Neural progenitor cell (in vitro differentiated cells): Measurements from ENCODE around the gene DNAL4. TPM values are rescaled to one million over a fixed set of nuclear protein-coding genes. Genes with fewer than 3 reads are reported as not detected.

ENCODE experiments used
- DNase-seq: peaks from one replicate; pipeline ENCODE4 v3.0.0-alpha.2; 2016; ENCODE audit warnings: low spot score
- H2AFZ ChIP-seq: fragments of 200-600 bp; sonication (generic); replicated peaks from 2 replicates; pipeline ENCODE4 v1.6.1; 2016; ENCODE audit warnings: antibody characterized with exemption
- H3F3A ChIP-seq: fragments of 200-600 bp; sonication (generic); 2 replicates; pipeline ENCODE4 v1.6.1; 2016; ENCODE audit warnings: antibody characterized with exemption, low read depth
- H3K27ac ChIP-seq: fragments of 200-600 bp; sonication (generic); 2 replicates; pipeline ENCODE4 v1.5.1; 2016; ENCODE audit warnings: mild to moderate bottlenecking
- H3K27me3 ChIP-seq: fragments of 200-600 bp; sonication (generic); 2 replicates; pipeline ENCODE4 v1.6.1; 2016; ENCODE audit warnings: mild to moderate bottlenecking, moderate library complexity
- H3K36me3 ChIP-seq: fragments of 200-600 bp; sonication (generic); 2 replicates; pipeline ENCODE4 v1.5.1; 2016
- H3K4me1 ChIP-seq: fragments of 200-600 bp; sonication (generic); 2 replicates; pipeline ENCODE4 v1.6.1; 2016; ENCODE audit warnings: mixed run types
- H3K4me2 ChIP-seq: fragments of 200-600 bp; sonication (generic); 2 replicates; pipeline ENCODE4 v1.6.1; 2016
- H3K4me3 ChIP-seq: fragments of 200-600 bp; sonication (generic); 2 replicates; pipeline ENCODE4 v1.5.1; 2016
- H3K79me2 ChIP-seq: fragments of 200-600 bp; sonication (generic); 2 replicates; pipeline ENCODE4 v1.6.1; 2016; ENCODE audit warnings: low read depth
- H3K9ac ChIP-seq: fragments of 200-600 bp; sonication (generic); 2 replicates; pipeline ENCODE4 v1.6.1; 2016
- H3K9me3 ChIP-seq: fragments of 200-600 bp; sonication (generic); 2 replicates; pipeline ENCODE4 v1.5.1; 2016; ENCODE audit warnings: low read depth
- H4K20me1 ChIP-seq: fragments of 200-600 bp; sonication (generic); 2 replicates; pipeline ENCODE4 v1.6.1; 2016; ENCODE audit warnings: low read depth
- H3K27ac Mint-ChIP-seq: 3 replicates; pipeline ENCODE4 v1.8.0; 2021; ENCODE audit warnings: mixed read lengths
- H3K27me3 Mint-ChIP-seq: 2 replicates; pipeline ENCODE4 v1.8.0; 2022; ENCODE audit warnings: low read depth, mild to moderate bottlenecking, inconsistent platforms, moderate library complexity, mixed read lengths; ENCODE audit not compliant: insufficient read depth
- H3K36me3 Mint-ChIP-seq: 3 replicates; pipeline ENCODE4 v1.8.0; 2021; ENCODE audit warnings: mixed read lengths
- H3K4me1 Mint-ChIP-seq: 3 replicates; pipeline ENCODE4 v1.8.0; 2021; ENCODE audit warnings: mixed read lengths
- H3K4me3 Mint-ChIP-seq: 3 replicates; pipeline ENCODE4 v1.8.0; 2021; ENCODE audit warnings: mild to moderate bottlenecking, moderate library complexity, mixed read lengths
- H3K9me3 Mint-ChIP-seq: 3 replicates; pipeline ENCODE4 v1.8.0; 2020; ENCODE audit warnings: mixed read lengths
- EZH2 ChIP-seq: fragments of 200-600 bp; sonication (generic); IDR thresholded peaks from 2 replicates; pipeline ENCODE4 v1.6.1; 2017; ENCODE audit warnings: antibody characterized with exemption, mild to moderate bottlenecking, moderate library complexity
- EZH2phosphoT487 ChIP-seq: fragments of 200-600 bp; sonication (generic); IDR thresholded peaks from 2 replicates; pipeline ENCODE4 v1.6.1; 2017; ENCODE audit warnings: antibody characterized with exemption
- total RNA-seq: library from RNA; depleted of rRNA; stranded (reverse); fragments of >200 nt; gene quantifications from 2 replicates; pipeline ENCODE4 v1.2.3, GENCODE V29; 2015; ENCODE audit warnings: low replicate concordance
- TF ChIP-seq, protein P1 (sequence below): fragments of 200-600 bp; sonication (generic); IDR thresholded peaks from 2 replicates; pipeline ENCODE4 v1.5.1; 2017; ENCODE audit warnings: antibody characterized with exemption, mild to moderate bottlenecking

The DNAL4 gene
- total RNA-seq, 1 donor from 2014 or later, result 10.7 TPM

- no peaks in the 10 kb centered on the region for H3K4me1 ChIP-seq
- no peak overlapping the region for H3K4me3 ChIP-seq
- H3F3A ChIP-seq, result no peaks in the 10 kb centered on the region
- no peak overlapping the region for H3K9ac ChIP-seq
- no peaks in the 10 kb centered on the region for H4K20me1 ChIP-seq
- H2AFZ ChIP-seq, result no peak overlapping the region
- Mint-ChIP-seq H3K36me3 (no peaks in the 10 kb centered on the region), H3K27ac (no peak overlapping the region), H3K9me3 (no peaks in the 10 kb centered on the region), H3K4me1 (peaks cover 3% of the 10 kb centered on the region), H3K27me3 (peaks cover 6% of the 10 kb centered on the region), H3K4me3 (no peak overlapping the region)
- H3K27ac ChIP-seq, result no peak overlapping the region
- no peaks in the 10 kb centered on the region for H3K36me3 ChIP-seq
- H3K9me3 ChIP-seq, result no peaks in the 10 kb centered on the region
- H3K79me2 ChIP-seq, result no peaks in the 10 kb centered on the region
- H3K27me3 ChIP-seq, result peaks cover 14% of the 10 kb centered on the region
- no peak for DNase-seq
- TF ChIP-seq EZH2phosphoT487, result no peak
- TF ChIP-seq EZH2, result no peak
- TF ChIP-seq, protein P1, sequence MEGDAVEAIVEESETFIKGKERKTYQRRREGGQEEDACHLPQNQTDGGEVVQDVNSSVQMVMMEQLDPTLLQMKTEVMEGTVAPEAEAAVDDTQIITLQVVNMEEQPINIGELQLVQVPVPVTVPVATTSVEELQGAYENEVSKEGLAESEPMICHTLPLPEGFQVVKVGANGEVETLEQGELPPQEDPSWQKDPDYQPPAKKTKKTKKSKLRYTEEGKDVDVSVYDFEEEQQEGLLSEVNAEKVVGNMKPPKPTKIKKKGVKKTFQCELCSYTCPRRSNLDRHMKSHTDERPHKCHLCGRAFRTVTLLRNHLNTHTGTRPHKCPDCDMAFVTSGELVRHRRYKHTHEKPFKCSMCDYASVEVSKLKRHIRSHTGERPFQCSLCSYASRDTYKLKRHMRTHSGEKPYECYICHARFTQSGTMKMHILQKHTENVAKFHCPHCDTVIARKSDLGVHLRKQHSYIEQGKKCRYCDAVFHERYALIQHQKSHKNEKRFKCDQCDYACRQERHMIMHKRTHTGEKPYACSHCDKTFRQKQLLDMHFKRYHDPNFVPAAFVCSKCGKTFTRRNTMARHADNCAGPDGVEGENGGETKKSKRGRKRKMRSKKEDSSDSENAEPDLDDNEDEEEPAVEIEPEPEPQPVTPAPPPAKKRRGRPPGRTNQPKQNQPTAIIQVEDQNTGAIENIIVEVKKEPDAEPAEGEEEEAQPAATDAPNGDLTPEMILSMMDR, result no peak
- no peak overlapping the region for H3K4me2 ChIP-seq
Observed at GRCh38 chr22:38832005-38832978, 38.3 kb upstream of the DNAL4 start.

- Histone ChIP-seq H3F3A (no peaks in the 10 kb centered on the region), H3K4me3 (no peak overlapping the region), H2AFZ (no peak overlapping the region), H3K36me3 (no peaks in the 10 kb centered on the region), H3K9ac (no peak overlapping the region), H3K79me2 (no peaks in the 10 kb centered on the region), H3K4me1 (no peaks in the 10 kb centered on the region), H3K4me2 (no peak overlapping the region), H3K27ac (no peak overlapping the region), H4K20me1 (no peaks in the 10 kb centered on the region), H3K27me3 (peaks cover 10% of the 10 kb centered on the region), H3K9me3 (no peaks in the 10 kb centered on the region)
- TF ChIP-seq, protein P1, result no peak
- TF ChIP-seq EZH2phosphoT487 (no peak), EZH2 (no peak)
- Mint-ChIP-seq H3K4me1 (peaks cover 3% of the 10 kb centered on the region), H3K27me3 (peaks cover 6% of the 10 kb centered on the region), H3K9me3 (no peaks in the 10 kb centered on the region), H3K4me3 (no peak overlapping the region), H3K27ac (no peak overlapping the region), H3K36me3 (no peaks in the 10 kb centered on the region)
- no peak for DNase-seq
Observed at GRCh38 chr22:38831166-38831945, 37.4 kb upstream of the DNAL4 start.

DNA sequence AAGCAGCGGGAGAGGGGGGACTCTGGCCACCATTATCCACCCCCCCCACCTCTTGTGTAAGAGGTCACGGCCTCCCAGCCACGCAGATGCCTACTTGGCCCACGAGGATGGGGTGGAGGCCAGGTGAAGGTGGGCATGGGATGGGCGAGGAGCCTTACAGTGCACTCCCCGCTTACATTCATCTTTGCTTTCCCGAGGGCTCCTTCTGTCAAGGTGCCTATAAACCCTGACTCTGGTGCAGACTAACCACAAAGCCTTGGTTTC lies 36.8 kb upstream of the DNAL4 start:
- Histone ChIP-seq H3K4me2 (no peak overlapping the region), H3K4me1 (no peaks in the 10 kb centered on the region), H4K20me1 (no peaks in the 10 kb centered on the region), H3K9me3 (no peaks in the 10 kb centered on the region), H3K27me3 (peaks cover 4% of the 10 kb centered on the region), H3K4me3 (no peak overlapping the region), H3K9ac (no peak overlapping the region), H3K36me3 (no peaks in the 10 kb centered on the region), H3K79me2 (no peaks in the 10 kb centered on the region), H2AFZ (no peak overlapping the region), H3F3A (no peaks in the 10 kb centered on the region), H3K27ac (no peak overlapping the region)
- H3K27me3 Mint-ChIP-seq, result peaks cover 6% of the 10 kb centered on the region
- H3K4me1 Mint-ChIP-seq, result peaks cover 3% of the 10 kb centered on the region
- no peak for DNase-seq
- H3K27ac Mint-ChIP-seq, result no peak overlapping the region
- no peak for TF ChIP-seq EZH2
- TF ChIP-seq EZH2phosphoT487, result no peak
- TF ChIP-seq, protein P1, result no peak
- H3K36me3 Mint-ChIP-seq, result no peaks in the 10 kb centered on the region
- H3K4me3 Mint-ChIP-seq, result no peak overlapping the region
- no peaks in the 10 kb centered on the region for H3K9me3 Mint-ChIP-seq
